Calu3 (cell line): ENCODE results near the gene SLC20A1. TPM values are rescaled to one million over a fixed set of nuclear protein-coding genes. Genes with fewer than 3 reads are reported as not detected.

Experiments
- BruUV-seq: library from RNA; stranded (reverse); fragments of 400-500 nt; replicated peaks from 2 replicates; lab custom pipeline; 2021; lab: Mats Ljungman, UMichigan
- CTCF ChIA-PET: fragments of 300-600 bp; sonication (Branson Sonifier 250); formaldehyde crosslinking; loops from one replicate; lab custom pipeline; 2022; ENCODE audit warnings: antibody characterized with exemption; lab: Charles Lee
- DNase-seq: peaks from one replicate; pipeline ENCODE4 v3.0.0; 2022
- H3K27ac Mint-ChIP-seq: one replicate; pipeline ENCODE4 v1.8.0; 2022; ENCODE audit warnings: mixed read lengths; ENCODE audit not compliant: unreplicated experiment
- H3K27me3 Mint-ChIP-seq: one replicate; pipeline ENCODE4 v1.8.0; 2022; ENCODE audit warnings: mixed read lengths; ENCODE audit not compliant: unreplicated experiment
- H3K36me3 Mint-ChIP-seq: one replicate; pipeline ENCODE4 v1.8.0; 2022; ENCODE audit warnings: mild to moderate bottlenecking, moderate library complexity, mixed read lengths; ENCODE audit not compliant: insufficient read depth, unreplicated experiment
- H3K4me1 Mint-ChIP-seq: one replicate; pipeline ENCODE4 v1.8.0; 2022; ENCODE audit warnings: mild to moderate bottlenecking, low read depth, mixed read lengths; ENCODE audit not compliant: unreplicated experiment
- H3K4me3 Mint-ChIP-seq: one replicate; pipeline ENCODE4 v1.8.0; 2022; ENCODE audit warnings: mild to moderate bottlenecking, low read depth, moderate library complexity, mixed read lengths; ENCODE audit not compliant: unreplicated experiment
- H3K9me3 Mint-ChIP-seq: one replicate; pipeline ENCODE4 v1.8.0; 2022; ENCODE audit warnings: low read depth, mixed read lengths; ENCODE audit not compliant: unreplicated experiment
- CTCF ChIP-seq: fragments of 200-600 bp; IDR thresholded peaks from one replicate; pipeline ENCODE4 v1.8.0; 2022; ENCODE audit warnings: antibody characterized with exemption; ENCODE audit not compliant: unreplicated experiment
- intact Hi-C: fragments of 100-400 bp; cut with micrococcal nuclease; formaldehyde crosslinking; loops from one replicate; pipeline ENCODE4 v1.10.0; 2022; ENCODE audit not compliant: unreplicated experiment
- total RNA-seq: library from RNA; stranded (reverse); gene quantifications from 2 replicates; pipeline ENCODE4 v1.2.3, GENCODE V29; 2022

Gene SLC20A1
- total RNA-seq, 1 experiment from 2014 or later = 84.5 TPM

GRCh38 chr2:112712465-112712864 is 66.7 kb downstream of the SLC20A1 start:
- Mint-ChIP-seq H3K27ac (no peak overlapping the region), H3K9me3 (no peaks in the 10 kb centered on the region), H3K27me3 (no peaks in the 10 kb centered on the region), H3K4me3 (no peak overlapping the region), H3K36me3 (no peaks in the 10 kb centered on the region), H3K4me1 (peaks cover 25% of the 10 kb centered on the region)
- CTCF ChIA-PET = no interaction called here
- no TSS peak for BruUV-seq
- intact Hi-C loops = no loop called here
- DNase-seq = no peak
- TF ChIP-seq CTCF = no peak

GRCh38 chr2:112712903-112713584 is 67.3 kb downstream of the SLC20A1 start:
- BruUV-seq = no TSS peak
- Mint-ChIP-seq H3K4me1 (peaks cover 25% of the 10 kb centered on the region), H3K36me3 (no peaks in the 10 kb centered on the region), H3K9me3 (no peaks in the 10 kb centered on the region), H3K27me3 (no peaks in the 10 kb centered on the region), H3K4me3 (no peak overlapping the region), H3K27ac (no peak overlapping the region)
- intact Hi-C loops = no loop called here
- TF ChIP-seq CTCF = no peak
- CTCF ChIA-PET = interaction anchor here (0.8 kb wide), 1 partner anchor 12 kb away, joined by 3 read pairs; no protein-coding TSS in a partner anchor
- DNase-seq = no peak

Other genes with a start within 250 kb of the SLC20A1 start
- 2.3 and 2.4 TPM in 2 replicates for gene RGPD8, start 212.3 kb upstream of the SLC20A1 start, total RNA-seq
- gene TTL, start 163.8 kb upstream of the SLC20A1 start, total RNA-seq = 28.3 and 31.8 TPM in 2 replicates
- gene POLR1B, start 103.5 kb upstream of the SLC20A1 start, total RNA-seq = 36.4 and 36.9 TPM in 2 replicates
- 18.0 and 20.1 TPM in 2 replicates for gene CHCHD5, start 61.3 kb upstream of the SLC20A1 start, total RNA-seq
- 10.1 and 13.6 TPM in 2 replicates for gene NT5DC4, start 75.1 kb downstream of the SLC20A1 start, total RNA-seq
- 27.4 and 42.5 TPM in 2 replicates for gene CKAP2L, start 118.7 kb downstream of the SLC20A1 start, total RNA-seq
- gene IL1A, start 138.6 kb downstream of the SLC20A1 start, total RNA-seq = 6.4 and 14.4 TPM in 2 replicates
- 4.1 and 15.5 TPM in 2 replicates for gene IL1B, start 190.8 kb downstream of the SLC20A1 start, total RNA-seq